Ovary (tissue), 3 donors: ENCODE measurements around the gene SPATA31E1.

Experiments used
- CTCF ChIP-seq, 3 donors: fragments of 450-650 bp in 2 of 3; fragments of 200-600 bp in 1 of 3; IDR thresholded peaks; one replicate each; pipeline versions ENCODE4 v1.5.1 to v1.8.0; 2016 to 2022; ENCODE audit warnings: antibody characterized with exemption in 3 of 3, mild to moderate bottlenecking in 1 of 3
- EP300 ChIP-seq: sonication (generic); formaldehyde crosslinking; IDR thresholded peaks from one replicate; pipeline ENCODE4 v1.6.1; 2017; ENCODE audit warnings: antibody characterized with exemption
- POLR2A ChIP-seq: fragments of 450-650 bp; IDR thresholded peaks from one replicate; pipeline ENCODE4 v1.6.1; 2017; ENCODE audit warnings: antibody characterized with exemption, mild to moderate bottlenecking, moderate library complexity
- donor health status: DM: no; HTN: no; CAD: no.

DNA sequence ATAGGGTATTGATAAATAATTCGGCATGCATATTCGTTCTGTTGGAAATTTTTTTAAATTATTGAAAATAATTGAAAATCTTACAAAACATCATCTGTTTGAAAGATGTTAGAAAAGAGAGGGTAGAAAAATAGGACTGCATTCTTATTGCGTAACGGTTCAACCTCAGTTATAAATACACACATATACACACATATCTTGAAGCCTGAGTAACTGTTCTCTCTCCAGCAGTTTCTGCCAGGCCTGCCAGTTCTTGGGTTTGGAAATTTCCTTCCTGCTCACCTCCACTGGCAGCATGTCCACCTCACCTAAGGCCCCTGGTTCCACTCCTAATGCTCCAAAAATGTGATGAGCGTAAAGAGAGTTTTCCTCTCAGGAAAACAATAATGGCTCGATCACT lies 9.1 kb downstream of the SPATA31E1 start:
- TF ChIP-seq CTCF (IDR thresholded peaks at IDR 0.05) (no peak), POLR2A (no peak), EP300 (no peak)
